Ectodermal cell (in vitro differentiated cells): Measurements from ENCODE around the gene LINS1.

Experiments used
- H3K27ac ChIP-seq: 2 replicates; pipeline ENCODE4 v1.7.0; 2013; ENCODE audit warnings: mild to moderate bottlenecking, low read depth, low read length; ENCODE audit not compliant: insufficient read depth, poor library complexity, severe bottlenecking
- H3K27me3 ChIP-seq: 2 replicates; pipeline ENCODE4 v1.7.0; 2013; ENCODE audit warnings: mild to moderate bottlenecking, low read length; ENCODE audit not compliant: insufficient read depth, control insufficient read depth, poor library complexity, severe bottlenecking
- H3K36me3 ChIP-seq: one replicate; pipeline ENCODE4 v1.7.0; 2013; ENCODE audit warnings: low read length; ENCODE audit not compliant: control insufficient read depth, insufficient read depth
- H3K4me1 ChIP-seq: one replicate; pipeline ENCODE4 v1.7.0; 2013; ENCODE audit warnings: low read length; ENCODE audit not compliant: control insufficient read depth, insufficient read depth
- H3K4me3 ChIP-seq: 2 replicates; pipeline ENCODE4 v1.7.0; 2013; ENCODE audit warnings: low read depth, low read length, control low read depth; ENCODE audit not compliant: insufficient read depth
- H3K9me3 ChIP-seq: 2 replicates; pipeline ENCODE4 v1.7.0; 2013; ENCODE audit warnings: mild to moderate bottlenecking, low read length, moderate library complexity; ENCODE audit not compliant: control insufficient read depth
- WGBS, 2 experiments: methylation state at CpG; one replicate each; pipeline ENCODE4 v1.1.7; 2013; ENCODE audit warnings: missing lambda C conversion rate in 2 of 2; 5-methylcytosine and 5-hydroxymethylcytosine counted together

The LINS1 gene

GRCh38 chr15:100560323-100560722, 41.7 kb downstream of the LINS1 start:
- no peaks in the 10 kb centered on the region for H3K36me3 ChIP-seq

GRCh38 chr15:100559330-100559729, 42.7 kb downstream of the LINS1 start:
- Histone ChIP-seq H3K9me3 (no peaks in the 10 kb centered on the region), H3K4me3 (no peak overlapping the region), H3K27me3 (no peaks in the 10 kb centered on the region), H3K27ac (no peak overlapping the region), H3K36me3 (no peaks in the 10 kb centered on the region), H3K4me1 (no peaks in the 10 kb centered on the region)
- 91 to 95% methylated on average over 2 of the region's 2 CpGs for WGBS, 2 experiments

More at GRCh38 chr15:100560323-100560722, 41.7 kb downstream of the LINS1 start:
- Histone ChIP-seq H3K9me3 (no peaks in the 10 kb centered on the region), H3K27me3 (no peaks in the 10 kb centered on the region), H3K4me3 (no peak overlapping the region), H3K4me1 (no peaks in the 10 kb centered on the region), H3K27ac (no peak overlapping the region)

- no peaks in the 10 kb centered on the region for H3K9me3 ChIP-seq
- H3K27ac ChIP-seq: no peak overlapping the region
- H3K4me1 ChIP-seq: no peaks in the 10 kb centered on the region
- WGBS, 2 experiments: 94 to 95% methylated on average over 50 of the region's 50 CpGs
- no peak overlapping the region for H3K4me3 ChIP-seq
- no peaks in the 10 kb centered on the region for H3K27me3 ChIP-seq
- H3K36me3 ChIP-seq: no peaks in the 10 kb centered on the region
Observed at GRCh38 chr15:100558771-100559254, 43.2 kb downstream of the LINS1 start.

- Histone ChIP-seq H3K4me1 (no peaks in the 10 kb centered on the region), H3K9me3 (no peaks in the 10 kb centered on the region), H3K27me3 (no peaks in the 10 kb centered on the region), H3K4me3 (no peak overlapping the region), H3K36me3 (no peaks in the 10 kb centered on the region), H3K27ac (no peak overlapping the region)
- WGBS, 2 experiments: 95 to 96% methylated on average over 16 of the region's 16 CpGs
Observed at GRCh38 chr15:100553468-100553867, 48.5 kb downstream of the LINS1 start.

GRCh38 chr15:100547961-100548360, 54.0 kb downstream of the LINS1 start:
- Histone ChIP-seq H3K4me3 (no peak overlapping the region), H3K27ac (no peak overlapping the region), H3K9me3 (no peaks in the 10 kb centered on the region), H3K36me3 (no peaks in the 10 kb centered on the region), H3K27me3 (no peaks in the 10 kb centered on the region), H3K4me1 (no peaks in the 10 kb centered on the region)
- WGBS, 2 experiments: 90 to 91% methylated on average over 5 of the region's 5 CpGs

- Histone ChIP-seq H3K4me1 (no peaks in the 10 kb centered on the region), H3K36me3 (no peaks in the 10 kb centered on the region), H3K9me3 (no peaks in the 10 kb centered on the region), H3K4me3 (no peak overlapping the region), H3K27ac (no peak overlapping the region), H3K27me3 (no peaks in the 10 kb centered on the region)
- WGBS, 2 experiments: 94 to 97% methylated on average over 6 of the region's 6 CpGs
Observed at GRCh38 chr15:100544946-100545345, 57.0 kb downstream of the LINS1 start.

- H3K9me3 ChIP-seq: no peaks in the 10 kb centered on the region
- H3K4me3 ChIP-seq: no peak overlapping the region
- H3K27ac ChIP-seq: no peak overlapping the region
- H3K27me3 ChIP-seq: no peaks in the 10 kb centered on the region
- WGBS, 2 experiments: 94 to 95% methylated on average over 57 of the region's 57 CpGs
- no peaks in the 10 kb centered on the region for H3K4me1 ChIP-seq
- H3K36me3 ChIP-seq: no peaks in the 10 kb centered on the region
Observed at GRCh38 chr15:100544338-100544841, 57.6 kb downstream of the LINS1 start.

- 98 to 99% methylated on average over 5 of the region's 6 CpGs for WGBS, 2 experiments
- no peaks in the 10 kb centered on the region for H3K4me1 ChIP-seq
- H3K27me3 ChIP-seq: no peaks in the 10 kb centered on the region
- no peak overlapping the region for H3K4me3 ChIP-seq
- H3K36me3 ChIP-seq: no peaks in the 10 kb centered on the region
- no peaks in the 10 kb centered on the region for H3K9me3 ChIP-seq
- H3K27ac ChIP-seq: no peak overlapping the region
Observed at GRCh38 chr15:100542290-100542689, 59.7 kb downstream of the LINS1 start.

- H3K36me3 ChIP-seq: no peaks in the 10 kb centered on the region
- no peaks in the 10 kb centered on the region for H3K4me1 ChIP-seq
- 52 to 63% methylated on average over 2 of the region's 2 CpGs for WGBS, 2 experiments
- H3K27me3 ChIP-seq: no peaks in the 10 kb centered on the region
- no peaks in the 10 kb centered on the region for H3K9me3 ChIP-seq
- no peak overlapping the region for H3K27ac ChIP-seq
- no peak overlapping the region for H3K4me3 ChIP-seq
Observed at GRCh38 chr15:100537331-100537730, 64.7 kb downstream of the LINS1 start.

- Histone ChIP-seq H3K4me3 (no peak overlapping the region), H3K36me3 (no peaks in the 10 kb centered on the region), H3K4me1 (no peaks in the 10 kb centered on the region), H3K27me3 (no peaks in the 10 kb centered on the region), H3K9me3 (no peaks in the 10 kb centered on the region), H3K27ac (no peak overlapping the region)
Observed at GRCh38 chr15:100536733-100537132, 65.3 kb downstream of the LINS1 start.

- no peak overlapping the region for H3K27ac ChIP-seq
- no peaks in the 10 kb centered on the region for H3K36me3 ChIP-seq
- 62 to 68% methylated on average over 1 of the region's 1 CpG for WGBS, 2 experiments
- no peaks in the 10 kb centered on the region for H3K9me3 ChIP-seq
- no peaks in the 10 kb centered on the region for H3K4me1 ChIP-seq
- H3K4me3 ChIP-seq: no peak overlapping the region
- no peaks in the 10 kb centered on the region for H3K27me3 ChIP-seq
Observed at GRCh38 chr15:100533886-100534285, 68.1 kb downstream of the LINS1 start.
